Endometrium (tissue), 2 donors: ENCODE data around the gene PSRC1.
"Not testable (repeated sequence)": the region's sequence is repeated elsewhere in the genome, so short reads cannot be mapped to it uniquely, and the experiment has no call there.

ENCODE experiments used
- FAIRE-seq: peaks from 2 replicates; lab custom pipeline; 2012; peaks lifted over from hg19 to GRCh38; lab: Jason Lieb, UNC
- donor health status: control.
- donor health status: control.

Gene PSRC1

GRCh38 chr1:109295712-109296415 lies 12.9 kb upstream of the PSRC1 start:
- FAIRE-seq = no peak

- FAIRE-seq = no peak
Observed at GRCh38 chr1:109294481-109294880, 11.5 kb upstream of the PSRC1 start.

GRCh38 chr1:109293026-109293425 lies 10.1 kb upstream of the PSRC1 start:
- FAIRE-seq = no peak

- no peak for FAIRE-seq
Observed at GRCh38 chr1:109292364-109292763, 9.4 kb upstream of the PSRC1 start.

- no peak for FAIRE-seq
Observed at GRCh38 chr1:109290998-109291397, 8.1 kb upstream of the PSRC1 start.

GRCh38 chr1:109290137-109290536 lies 7.2 kb upstream of the PSRC1 start:
- FAIRE-seq = no peak

- not testable (repeated sequence) for FAIRE-seq
Observed at GRCh38 chr1:109286762-109287161, 3.8 kb upstream of the PSRC1 start.

- FAIRE-seq = no peak
Observed at GRCh38 chr1:109283748-109284600, 1.0 kb upstream of the PSRC1 start.

GRCh38 chr1:109282497-109282951 lies 421 bp downstream of the PSRC1 start:
- no peak for FAIRE-seq

- no peak for FAIRE-seq
Observed at GRCh38 chr1:109281680-109282496, 1.1 kb downstream of the PSRC1 start.

GRCh38 chr1:109280862-109281261 lies 2.1 kb downstream of the PSRC1 start:
- no peak for FAIRE-seq

- FAIRE-seq = no peak
Observed at GRCh38 chr1:109279615-109280278, 3.2 kb downstream of the PSRC1 start.

GRCh38 chr1:109277434-109278204 lies 5.3 kb downstream of the PSRC1 start:
- FAIRE-seq = no peak

GRCh38 chr1:109275706-109276345 lies 7.1 kb downstream of the PSRC1 start:
- no peak for FAIRE-seq

- FAIRE-seq = no peak
Observed at GRCh38 chr1:109274533-109275476, 8.1 kb downstream of the PSRC1 start.

GRCh38 chr1:109273570-109274288 lies 9.2 kb downstream of the PSRC1 start:
- FAIRE-seq = no peak

- FAIRE-seq = no peak
Observed at GRCh38 chr1:109272831-109273547, 10.0 kb downstream of the PSRC1 start.
